ENCODE results near the gene IQSEC3. TPM values are rescaled to one million over a fixed set of nuclear protein-coding genes. Genes with fewer than 3 reads are reported as not detected.

IQSEC3 gene
- total and polyA plus RNA-seq, 11 donors, result 0.29 to 3.2 (median 1.5) TPM

- H3K27ac ChIP-seq, result no peak overlapping the region
- TF ChIP-seq POLR2A (IDR thresholded peaks at IDR 0.05), result no peak
- peak in 1 of 4 donors; percentile 38 for ATAC-seq
- H3K36me3 ChIP-seq, result no peaks in the 10 kb centered on the region
- DNase-seq, result no peak
- intact Hi-C loops (cut with DNase I), result no loop called here
- WGBS, 4 donors, result 33 to 63% (median 51%) methylated on average over 2 of the region's 2 CpGs
- peaks cover 0 to 24% (median 8%) of the 10 kb centered on the region in 9 donors for H3K27me3 ChIP-seq
- H3K9me3 ChIP-seq, result no peaks in the 10 kb centered on the region
- no peak overlapping the region for H3K4me3 ChIP-seq
- H3K4me1 ChIP-seq, result peaks cover 0 to 19% (median 5%) of the 10 kb centered on the region in 12 donors
Measured at GRCh38 chr12:135138-135537, 68.6 kb downstream of the IQSEC3 start.

GRCh38 chr12:138171-138897 is 71.8 kb downstream of the IQSEC3 start:
- TF ChIP-seq POLR2A (IDR thresholded peaks at IDR 0.05), result no peak
- ATAC-seq (no peak), DNase-seq (no peak)
- 74 to 90% (median 75%) methylated on average over 36 to 64 of the region's 64 CpGs for WGBS, 4 donors
- H3K9me3 ChIP-seq, result no peaks in the 10 kb centered on the region
- intact Hi-C loops (cut with DNase I), result no loop called here
- peaks cover 0 to 20% (median 5%) of the 10 kb centered on the region in 12 donors for H3K4me1 ChIP-seq
- peak overlapping the region in 1 of 12 donors; percentile 34 for H3K27ac ChIP-seq
- H3K36me3 ChIP-seq, result no peaks in the 10 kb centered on the region
- H3K27me3 ChIP-seq, result peaks cover 0 to 33% (median 8%) of the 10 kb centered on the region in 9 donors
- peak overlapping the region; percentile 28 to 63 (median 47) for H3K4me3 ChIP-seq

GRCh38 chr12:138898-139534 is 72.4 kb downstream of the IQSEC3 start:
- ATAC-seq (peak in 3 of 4 donors; percentile 32 to 83 (median 41)), DNase-seq (peak in 4 of 5 donors; percentile 27 to 56 (median 49))
- H3K27me3 ChIP-seq, result peaks cover 0 to 33% (median 8%) of the 10 kb centered on the region in 9 donors
- H3K4me3 ChIP-seq, result peak overlapping the region; percentile 28 to 63 (median 47)
- H3K36me3 ChIP-seq, result no peaks in the 10 kb centered on the region
- no peaks in the 10 kb centered on the region for H3K9me3 ChIP-seq
- peaks cover 0 to 20% (median 5%) of the 10 kb centered on the region in 12 donors for H3K4me1 ChIP-seq
- peak overlapping the region in 1 of 12 donors; percentile 34 for H3K27ac ChIP-seq
- no peak for TF ChIP-seq POLR2A (IDR thresholded peaks at IDR 0.05)
- TF ChIP-seq, protein P1, sequence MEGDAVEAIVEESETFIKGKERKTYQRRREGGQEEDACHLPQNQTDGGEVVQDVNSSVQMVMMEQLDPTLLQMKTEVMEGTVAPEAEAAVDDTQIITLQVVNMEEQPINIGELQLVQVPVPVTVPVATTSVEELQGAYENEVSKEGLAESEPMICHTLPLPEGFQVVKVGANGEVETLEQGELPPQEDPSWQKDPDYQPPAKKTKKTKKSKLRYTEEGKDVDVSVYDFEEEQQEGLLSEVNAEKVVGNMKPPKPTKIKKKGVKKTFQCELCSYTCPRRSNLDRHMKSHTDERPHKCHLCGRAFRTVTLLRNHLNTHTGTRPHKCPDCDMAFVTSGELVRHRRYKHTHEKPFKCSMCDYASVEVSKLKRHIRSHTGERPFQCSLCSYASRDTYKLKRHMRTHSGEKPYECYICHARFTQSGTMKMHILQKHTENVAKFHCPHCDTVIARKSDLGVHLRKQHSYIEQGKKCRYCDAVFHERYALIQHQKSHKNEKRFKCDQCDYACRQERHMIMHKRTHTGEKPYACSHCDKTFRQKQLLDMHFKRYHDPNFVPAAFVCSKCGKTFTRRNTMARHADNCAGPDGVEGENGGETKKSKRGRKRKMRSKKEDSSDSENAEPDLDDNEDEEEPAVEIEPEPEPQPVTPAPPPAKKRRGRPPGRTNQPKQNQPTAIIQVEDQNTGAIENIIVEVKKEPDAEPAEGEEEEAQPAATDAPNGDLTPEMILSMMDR (IDR thresholded peaks at IDR 0.05), result no peak
- intact Hi-C loops (cut with DNase I), result no loop called here
- WGBS, 4 donors, result 12 to 18% (median 16%) methylated on average over 33 to 49 of the region's 49 CpGs

GRCh38 chr12:139585-139984 is 73.0 kb downstream of the IQSEC3 start:
- H3K27ac ChIP-seq, result no peak overlapping the region
- intact Hi-C loops (cut with DNase I), result no loop called here
- TF ChIP-seq POLR2A (IDR thresholded peaks at IDR 0.05), result no peak
- TF ChIP-seq, protein P1 (IDR thresholded peaks at IDR 0.05), result no peak
- H3K36me3 ChIP-seq, result no peaks in the 10 kb centered on the region
- 10 to 24% (median 15%) methylated on average over 14 of the region's 14 CpGs for WGBS, 4 donors
- H3K9me3 ChIP-seq, result no peaks in the 10 kb centered on the region
- H3K4me3 ChIP-seq, result peak overlapping the region; percentile 28 to 63 (median 47)
- no peak for DNase-seq
- peaks cover 0 to 20% (median 5%) of the 10 kb centered on the region in 12 donors for H3K4me1 ChIP-seq
- ATAC-seq, result peak in 1 of 4 donors; percentile 31
- peaks cover 0 to 33% (median 8%) of the 10 kb centered on the region in 9 donors for H3K27me3 ChIP-seq

DNA sequence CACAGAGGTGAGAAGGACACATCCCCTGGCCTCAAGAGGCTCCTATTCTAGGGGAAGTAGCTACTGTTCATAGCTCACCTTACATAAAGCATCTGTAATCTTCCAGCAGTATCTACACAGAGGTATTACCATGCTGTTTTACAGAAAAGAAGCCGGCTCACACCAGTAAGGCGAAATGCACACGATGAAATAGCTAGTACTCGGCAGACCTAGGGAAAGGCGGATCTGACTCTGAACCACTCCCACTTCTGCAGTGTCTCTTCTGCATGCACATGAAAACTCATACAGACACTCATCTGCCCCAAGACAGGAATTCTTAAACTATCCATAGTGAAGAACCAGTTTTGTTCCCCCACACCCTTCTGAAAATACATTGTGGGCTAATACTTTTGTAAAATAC is 73.6 kb downstream of the IQSEC3 start:
- intact Hi-C loops (cut with DNase I), result no loop called here
- ATAC-seq (no peak), DNase-seq (no peak)
- no peak for TF ChIP-seq POLR2A (IDR thresholded peaks at IDR 0.05)
- TF ChIP-seq, protein P1 (IDR thresholded peaks at IDR 0.05), result no peak
- Histone ChIP-seq H3K36me3 (no peaks in the 10 kb centered on the region), H3K27me3 (peaks cover 0 to 33% (median 8%) of the 10 kb centered on the region in 9 donors), H3K4me1 (peaks cover 0 to 20% (median 4%) of the 10 kb centered on the region in 12 donors), H3K9me3 (no peaks in the 10 kb centered on the region), H3K4me3 (peak overlapping the region in 5 of 12 donors; percentile 37 to 63 (median 56)), H3K27ac (no peak overlapping the region)
- WGBS, 4 donors, result 76 to 79% (median 78%) methylated on average over 5 of the region's 5 CpGs

Data from heart left ventricle (tissue), 16 donors.